Glomerular endothelial cell (primary cell): ENCODE data around the gene ORC1. TPM values are rescaled to one million over a fixed set of nuclear protein-coding genes. Genes with fewer than 3 reads are reported as not detected.

Experiments
- DNase-seq: peaks from one replicate; pipeline ENCODE4 v3.0.0-alpha.2; 2011; ENCODE audit warnings: low read depth, low spot score; ENCODE audit errors: extremely low read depth
- total RNA-seq: library from RNA; depleted of rRNA; stranded (reverse); fragments of >200 nt; gene quantifications from 2 replicates; pipeline ENCODE4 v1.2.3, GENCODE V29; 2015

ORC1 gene
- total RNA-seq, 1 donor from 2014 or later, result 3.3 TPM

GRCh38 chr1:52346653-52347052 is 57.6 kb downstream of the ORC1 start:
- no peak for DNase-seq

- no peak for DNase-seq
Observed at GRCh38 chr1:52345252-52345651, 59.0 kb downstream of the ORC1 start.

GRCh38 chr1:52343979-52344378 is 60.2 kb downstream of the ORC1 start:
- DNase-seq, result no peak

GRCh38 chr1:52341655-52342260 is 62.5 kb downstream of the ORC1 start:
- no peak for DNase-seq

- DNase-seq, result no peak
Observed at GRCh38 chr1:52337439-52337838, 66.8 kb downstream of the ORC1 start.

- DNase-seq, result no peak
Observed at GRCh38 chr1:52334906-52335528, 69.2 kb downstream of the ORC1 start.

GRCh38 chr1:52332411-52332810 is 71.8 kb downstream of the ORC1 start:
- no peak for DNase-seq

GRCh38 chr1:52328615-52329014 is 75.6 kb downstream of the ORC1 start:
- DNase-seq, result no peak

GRCh38 chr1:52325786-52326185 is 78.4 kb downstream of the ORC1 start:
- DNase-seq, result no peak

GRCh38 chr1:52323731-52324130 is 80.5 kb downstream of the ORC1 start:
- no peak for DNase-seq

Other genes with a start within 250 kb of the ORC1 start
- gene CC2D1B, start 38.2 kb downstream of the ORC1 start, total RNA-seq, result 27.5 and 38.1 TPM in 2 replicates
- gene PRPF38A, start 179 bp upstream of the ORC1 start, total RNA-seq, result 12.1 and 13.5 TPM in 2 replicates
- gene TUT4, start 148.7 kb upstream of the ORC1 start, total RNA-seq, result 26.2 and 33.1 TPM in 2 replicates
- 19.5 and 36.8 TPM in 2 replicates for gene GPX7, start 197.9 kb upstream of the ORC1 start, total RNA-seq
- not detected in 2 replicates for gene SHISAL2A, start 228.7 kb upstream of the ORC1 start, total RNA-seq